HEK293 (cell line): ENCODE measurements around the gene ITGA2B.

Experiments used
- FEZF1 ChIP-seq: fragments of 450-650 bp; formaldehyde crosslinking; IDR thresholded peaks from 2 replicates; pipeline ENCODE4 v1.5.1; 2016; ENCODE audit warnings: missing biosample characterization, missing genetic modification characterization
- GLIS2 ChIP-seq: fragments of 450-650 bp; formaldehyde crosslinking; IDR thresholded peaks from 2 replicates; pipeline ENCODE4 v1.5.1; 2016; ENCODE audit warnings: missing biosample characterization, missing genetic modification characterization
- HOXD13 ChIP-seq: sonication (generic); formaldehyde crosslinking; IDR thresholded peaks from 2 replicates; pipeline ENCODE4 v1.8.0; 2022; ENCODE audit warnings: missing genetic modification reagents, borderline replicate concordance
- PRDM1 ChIP-seq: fragments of 450-650 bp; formaldehyde crosslinking; IDR thresholded peaks from 2 replicates; pipeline ENCODE4; 2016; ENCODE audit warnings: missing biosample characterization, missing genetic modification characterization
- RBAK ChIP-seq: fragments of 450-650 bp; formaldehyde crosslinking; IDR thresholded peaks from 2 replicates; pipeline ENCODE4 v1.5.1; 2016; ENCODE audit warnings: missing biosample characterization, missing genetic modification characterization
- TRIM28 ChIP-seq: IDR thresholded peaks from 2 replicates; pipeline ENCODE4 v1.6.1; 2011; ENCODE audit warnings: low read length, control low read depth, borderline replicate concordance
- ZBTB8A ChIP-seq: fragments of 450-650 bp; formaldehyde crosslinking; IDR thresholded peaks from 2 replicates; pipeline ENCODE4 v1.5.1; 2016; ENCODE audit warnings: missing biosample characterization, missing genetic modification characterization
- ZNF121 ChIP-seq: fragments of 450-650 bp; formaldehyde crosslinking; IDR thresholded peaks from 2 replicates; pipeline ENCODE4 v1.5.1; 2016; ENCODE audit warnings: missing biosample characterization, missing genetic modification characterization
- ZNF132 ChIP-seq: fragments of 450-650 bp; formaldehyde crosslinking; IDR thresholded peaks from 2 replicates; pipeline ENCODE4 v1.5.1; 2017; ENCODE audit warnings: missing biosample characterization, missing genetic modification characterization, borderline replicate concordance
- ZNF140 ChIP-seq: fragments of 450-650 bp; formaldehyde crosslinking; IDR thresholded peaks from 2 replicates; pipeline ENCODE4 v1.5.1; 2016; ENCODE audit warnings: missing biosample characterization, missing genetic modification characterization
- ZNF146 ChIP-seq: fragments of 450-650 bp; formaldehyde crosslinking; IDR thresholded peaks from 2 replicates; pipeline ENCODE4 v1.5.1; 2016; ENCODE audit warnings: missing biosample characterization, missing genetic modification characterization
- ZNF175 ChIP-seq: fragments of 450-650 bp; formaldehyde crosslinking; IDR thresholded peaks from 2 replicates; pipeline ENCODE4 v1.5.1; 2016; ENCODE audit warnings: missing biosample characterization, missing genetic modification characterization
- ZNF19 ChIP-seq: fragments of 450-650 bp; formaldehyde crosslinking; IDR thresholded peaks from 2 replicates; pipeline ENCODE4; 2016; ENCODE audit warnings: missing biosample characterization, missing genetic modification characterization, low read depth
- ZNF23 ChIP-seq: fragments of 450-650 bp; formaldehyde crosslinking; IDR thresholded peaks from 2 replicates; pipeline ENCODE4 v1.5.1; 2016; ENCODE audit warnings: missing biosample characterization, missing genetic modification characterization, borderline replicate concordance
- ZNF350 ChIP-seq: fragments of 450-650 bp; formaldehyde crosslinking; IDR thresholded peaks from 2 replicates; pipeline ENCODE4 v1.5.0; 2017; ENCODE audit warnings: missing biosample characterization, mild to moderate bottlenecking, missing genetic modification characterization
- ZNF366 ChIP-seq: fragments of 450-650 bp; formaldehyde crosslinking; conservative IDR thresholded peaks from 2 replicates; pipeline ENCODE4 v1.5.1; 2016; ENCODE audit warnings: missing biosample characterization, missing genetic modification characterization
- ZNF426 ChIP-seq: fragments of 450-650 bp; formaldehyde crosslinking; IDR thresholded peaks from 2 replicates; pipeline ENCODE4 v1.5.1; 2017; ENCODE audit warnings: missing biosample characterization, missing genetic modification characterization, mild to moderate bottlenecking, inconsistent platforms, moderate library complexity
- ZNF571 ChIP-seq: fragments of 450-650 bp; formaldehyde crosslinking; IDR thresholded peaks from 2 replicates; pipeline ENCODE4 v1.5.0; 2017; ENCODE audit warnings: missing biosample characterization, missing genetic modification characterization
- ZNF664 ChIP-seq: fragments of 450-650 bp; formaldehyde crosslinking; IDR thresholded peaks from 2 replicates; pipeline ENCODE4 v1.5.1; 2016; ENCODE audit warnings: missing biosample characterization, missing genetic modification characterization
- ZSCAN30 ChIP-seq: fragments of 450-650 bp; IDR thresholded peaks from 2 replicates; pipeline ENCODE4 v1.5.1; 2018; ENCODE audit warnings: missing biosample characterization, mild to moderate bottlenecking, missing genetic modification characterization, moderate library complexity
- TF ChIP-seq, protein P1 (sequence below): fragments of 450-650 bp; formaldehyde crosslinking; IDR thresholded peaks from 2 replicates; pipeline ENCODE4 v1.5.1; 2017; ENCODE audit warnings: missing biosample characterization, missing genetic modification characterization
- TF ChIP-seq, protein P2 (sequence below): fragments of 450-650 bp; formaldehyde crosslinking; conservative IDR thresholded peaks from 2 replicates; pipeline ENCODE4 v1.5.1; 2016; ENCODE audit warnings: low read depth, missing biosample characterization, missing genetic modification characterization
- TF ChIP-seq, protein P3 (sequence below): fragments of 450-650 bp; formaldehyde crosslinking; IDR thresholded peaks from 2 replicates; pipeline ENCODE4 v1.5.1; 2016; ENCODE audit warnings: missing biosample characterization, missing genetic modification characterization
- TF ChIP-seq, protein P4 (sequence below): fragments of 450-650 bp; formaldehyde crosslinking; IDR thresholded peaks from 2 replicates; pipeline ENCODE4 v1.5.1; 2016; ENCODE audit warnings: missing biosample characterization, missing genetic modification characterization
- TF ChIP-seq, protein P5 (sequence below): fragments of 450-650 bp; formaldehyde crosslinking; IDR thresholded peaks from 2 replicates; pipeline ENCODE4 v1.5.1; 2017; ENCODE audit warnings: missing biosample characterization, mild to moderate bottlenecking, missing genetic modification characterization, moderate library complexity
- TF ChIP-seq, protein P6 (sequence below): fragments of 450-650 bp; formaldehyde crosslinking; IDR thresholded peaks from 2 replicates; pipeline ENCODE4 v1.5.1; 2016; ENCODE audit warnings: missing biosample characterization, missing genetic modification characterization
- TF ChIP-seq, protein P7 (sequence below): fragments of 450-650 bp; formaldehyde crosslinking; IDR thresholded peaks from 2 replicates; pipeline ENCODE4 v1.5.1; 2017; ENCODE audit warnings: missing biosample characterization, missing genetic modification characterization

Gene ITGA2B

DNA sequence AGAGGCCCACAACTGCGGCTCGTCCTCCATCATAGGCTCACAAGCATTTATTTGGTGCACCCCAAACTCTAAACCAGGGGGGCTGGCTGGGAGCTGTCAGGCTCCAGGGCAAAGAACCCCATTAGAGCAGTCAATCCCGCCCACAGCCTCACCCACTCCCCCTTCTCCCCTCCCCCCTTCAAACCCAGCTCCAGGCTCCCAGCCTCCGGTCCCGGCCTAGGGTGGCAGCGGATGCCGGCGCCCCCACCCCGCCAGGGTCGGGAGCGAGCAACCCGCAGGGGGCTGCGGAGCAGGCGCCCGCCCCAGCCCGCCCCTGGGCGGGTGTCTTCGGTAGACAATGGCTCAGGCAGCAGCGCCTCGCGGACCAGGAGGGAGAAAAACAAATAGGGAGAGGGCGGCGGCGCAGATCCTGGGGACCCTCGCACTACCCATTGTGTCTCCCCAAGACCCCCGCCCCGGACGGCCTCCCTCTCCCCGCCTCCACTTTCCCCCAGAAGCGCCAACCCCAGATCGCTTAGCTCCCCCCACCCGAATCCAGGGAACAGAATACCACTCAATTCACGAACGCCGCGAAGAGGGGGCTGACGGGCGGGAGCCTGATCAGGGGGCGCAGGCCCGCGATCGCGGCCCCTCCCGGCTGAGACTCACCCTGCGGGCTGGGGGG is 26.4 kb downstream of the ITGA2B start (continued):
- TF ChIP-seq TRIM28 = no peak
- TF ChIP-seq ZNF350 = no peak
- TF ChIP-seq, protein P1, sequence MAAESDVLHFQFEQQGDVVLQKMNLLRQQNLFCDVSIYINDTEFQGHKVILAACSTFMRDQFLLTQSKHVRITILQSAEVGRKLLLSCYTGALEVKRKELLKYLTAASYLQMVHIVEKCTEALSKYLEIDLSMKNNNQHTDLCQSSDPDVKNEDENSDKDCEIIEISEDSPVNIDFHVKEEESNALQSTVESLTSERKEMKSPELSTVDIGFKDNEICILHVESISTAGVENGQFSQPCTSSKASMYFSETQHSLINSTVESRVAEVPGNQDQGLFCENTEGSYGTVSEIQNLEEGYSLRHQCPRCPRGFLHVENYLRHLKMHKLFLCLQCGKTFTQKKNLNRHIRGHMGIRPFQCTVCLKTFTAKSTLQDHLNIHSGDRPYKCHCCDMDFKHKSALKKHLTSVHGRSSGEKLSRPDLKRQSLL (tag by site-specific recombination) = peak; percentile 1; the same call in 1 of the 2 replicates
- peak; percentile 68 for TF ChIP-seq ZBTB8A (tag by site-specific recombination)
- TF ChIP-seq ZNF132 (tag by site-specific recombination) = no peak
- TF ChIP-seq HOXD13 = no peak
- TF ChIP-seq ZNF366 (tag by site-specific recombination) = no peak
- TF ChIP-seq ZNF571 = no peak
- TF ChIP-seq ZNF140 (tag by site-specific recombination) = no peak
- TF ChIP-seq GLIS2 (tag by site-specific recombination) = peak; percentile 53
- TF ChIP-seq, protein P2, sequence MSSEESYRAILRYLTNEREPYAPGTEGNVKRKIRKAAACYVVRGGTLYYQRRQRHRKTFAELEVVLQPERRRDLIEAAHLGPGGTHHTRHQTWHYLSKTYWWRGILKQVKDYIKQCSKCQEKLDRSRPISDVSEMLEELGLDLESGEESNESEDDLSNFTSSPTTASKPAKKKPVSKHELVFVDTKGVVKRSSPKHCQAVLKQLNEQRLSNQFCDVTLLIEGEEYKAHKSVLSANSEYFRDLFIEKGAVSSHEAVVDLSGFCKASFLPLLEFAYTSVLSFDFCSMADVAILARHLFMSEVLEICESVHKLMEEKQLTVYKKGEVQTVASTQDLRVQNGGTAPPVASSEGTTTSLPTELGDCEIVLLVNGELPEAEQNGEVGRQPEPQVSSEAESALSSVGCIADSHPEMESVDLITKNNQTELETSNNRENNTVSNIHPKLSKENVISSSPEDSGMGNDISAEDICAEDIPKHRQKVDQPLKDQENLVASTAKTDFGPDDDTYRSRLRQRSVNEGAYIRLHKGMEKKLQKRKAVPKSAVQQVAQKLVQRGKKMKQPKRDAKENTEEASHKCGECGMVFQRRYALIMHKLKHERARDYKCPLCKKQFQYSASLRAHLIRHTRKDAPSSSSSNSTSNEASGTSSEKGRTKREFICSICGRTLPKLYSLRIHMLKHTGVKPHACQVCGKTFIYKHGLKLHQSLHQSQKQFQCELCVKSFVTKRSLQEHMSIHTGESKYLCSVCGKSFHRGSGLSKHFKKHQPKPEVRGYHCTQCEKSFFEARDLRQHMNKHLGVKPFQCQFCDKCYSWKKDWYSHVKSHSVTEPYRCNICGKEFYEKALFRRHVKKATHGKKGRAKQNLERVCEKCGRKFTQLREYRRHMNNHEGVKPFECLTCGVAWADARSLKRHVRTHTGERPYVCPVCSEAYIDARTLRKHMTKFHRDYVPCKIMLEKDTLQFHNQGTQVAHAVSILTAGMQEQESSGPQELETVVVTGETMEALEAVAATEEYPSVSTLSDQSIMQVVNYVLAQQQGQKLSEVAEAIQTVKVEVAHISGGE (tag by site-specific recombination) = no peak
- TF ChIP-seq ZNF175 (tag by site-specific recombination) = no peak
- TF ChIP-seq ZNF664 (tag by site-specific recombination) = no peak
- TF ChIP-seq, protein P3, sequence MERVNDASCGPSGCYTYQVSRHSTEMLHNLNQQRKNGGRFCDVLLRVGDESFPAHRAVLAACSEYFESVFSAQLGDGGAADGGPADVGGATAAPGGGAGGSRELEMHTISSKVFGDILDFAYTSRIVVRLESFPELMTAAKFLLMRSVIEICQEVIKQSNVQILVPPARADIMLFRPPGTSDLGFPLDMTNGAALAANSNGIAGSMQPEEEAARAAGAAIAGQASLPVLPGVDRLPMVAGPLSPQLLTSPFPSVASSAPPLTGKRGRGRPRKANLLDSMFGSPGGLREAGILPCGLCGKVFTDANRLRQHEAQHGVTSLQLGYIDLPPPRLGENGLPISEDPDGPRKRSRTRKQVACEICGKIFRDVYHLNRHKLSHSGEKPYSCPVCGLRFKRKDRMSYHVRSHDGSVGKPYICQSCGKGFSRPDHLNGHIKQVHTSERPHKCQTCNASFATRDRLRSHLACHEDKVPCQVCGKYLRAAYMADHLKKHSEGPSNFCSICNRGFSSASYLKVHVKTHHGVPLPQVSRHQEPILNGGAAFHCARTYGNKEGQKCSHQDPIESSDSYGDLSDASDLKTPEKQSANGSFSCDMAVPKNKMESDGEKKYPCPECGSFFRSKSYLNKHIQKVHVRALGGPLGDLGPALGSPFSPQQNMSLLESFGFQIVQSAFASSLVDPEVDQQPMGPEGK = peak; percentile 63
- no peak for TF ChIP-seq ZNF23 (tag by site-specific recombination)
- TF ChIP-seq, protein P4, sequence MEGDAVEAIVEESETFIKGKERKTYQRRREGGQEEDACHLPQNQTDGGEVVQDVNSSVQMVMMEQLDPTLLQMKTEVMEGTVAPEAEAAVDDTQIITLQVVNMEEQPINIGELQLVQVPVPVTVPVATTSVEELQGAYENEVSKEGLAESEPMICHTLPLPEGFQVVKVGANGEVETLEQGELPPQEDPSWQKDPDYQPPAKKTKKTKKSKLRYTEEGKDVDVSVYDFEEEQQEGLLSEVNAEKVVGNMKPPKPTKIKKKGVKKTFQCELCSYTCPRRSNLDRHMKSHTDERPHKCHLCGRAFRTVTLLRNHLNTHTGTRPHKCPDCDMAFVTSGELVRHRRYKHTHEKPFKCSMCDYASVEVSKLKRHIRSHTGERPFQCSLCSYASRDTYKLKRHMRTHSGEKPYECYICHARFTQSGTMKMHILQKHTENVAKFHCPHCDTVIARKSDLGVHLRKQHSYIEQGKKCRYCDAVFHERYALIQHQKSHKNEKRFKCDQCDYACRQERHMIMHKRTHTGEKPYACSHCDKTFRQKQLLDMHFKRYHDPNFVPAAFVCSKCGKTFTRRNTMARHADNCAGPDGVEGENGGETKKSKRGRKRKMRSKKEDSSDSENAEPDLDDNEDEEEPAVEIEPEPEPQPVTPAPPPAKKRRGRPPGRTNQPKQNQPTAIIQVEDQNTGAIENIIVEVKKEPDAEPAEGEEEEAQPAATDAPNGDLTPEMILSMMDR (tag by site-specific recombination) = 0 out of 2 replicates have a peak, but pooled peaks have one; percentile 26
- TF ChIP-seq, protein P5, sequence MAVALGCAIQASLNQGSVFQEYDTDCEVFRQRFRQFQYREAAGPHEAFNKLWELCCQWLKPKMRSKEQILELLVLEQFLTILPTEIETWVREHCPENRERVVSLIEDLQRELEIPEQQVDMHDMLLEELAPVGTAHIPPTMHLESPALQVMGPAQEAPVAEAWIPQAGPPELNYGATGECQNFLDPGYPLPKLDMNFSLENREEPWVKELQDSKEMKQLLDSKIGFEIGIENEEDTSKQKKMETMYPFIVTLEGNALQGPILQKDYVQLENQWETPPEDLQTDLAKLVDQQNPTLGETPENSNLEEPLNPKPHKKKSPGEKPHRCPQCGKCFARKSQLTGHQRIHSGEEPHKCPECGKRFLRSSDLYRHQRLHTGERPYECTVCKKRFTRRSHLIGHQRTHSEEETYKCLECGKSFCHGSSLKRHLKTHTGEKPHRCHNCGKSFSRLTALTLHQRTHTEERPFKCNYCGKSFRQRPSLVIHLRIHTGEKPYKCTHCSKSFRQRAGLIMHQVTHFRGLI = no peak
- TF ChIP-seq ZNF121 (tag by site-specific recombination) = no peak
- TF ChIP-seq PRDM1 (tag by site-specific recombination) = no peak
- no peak for TF ChIP-seq ZNF426 (tag by site-specific recombination)
- no peak for TF ChIP-seq RBAK (tag by site-specific recombination)
- no peak for TF ChIP-seq ZSCAN30 (tag by site-specific recombination)
- TF ChIP-seq, protein P6, sequence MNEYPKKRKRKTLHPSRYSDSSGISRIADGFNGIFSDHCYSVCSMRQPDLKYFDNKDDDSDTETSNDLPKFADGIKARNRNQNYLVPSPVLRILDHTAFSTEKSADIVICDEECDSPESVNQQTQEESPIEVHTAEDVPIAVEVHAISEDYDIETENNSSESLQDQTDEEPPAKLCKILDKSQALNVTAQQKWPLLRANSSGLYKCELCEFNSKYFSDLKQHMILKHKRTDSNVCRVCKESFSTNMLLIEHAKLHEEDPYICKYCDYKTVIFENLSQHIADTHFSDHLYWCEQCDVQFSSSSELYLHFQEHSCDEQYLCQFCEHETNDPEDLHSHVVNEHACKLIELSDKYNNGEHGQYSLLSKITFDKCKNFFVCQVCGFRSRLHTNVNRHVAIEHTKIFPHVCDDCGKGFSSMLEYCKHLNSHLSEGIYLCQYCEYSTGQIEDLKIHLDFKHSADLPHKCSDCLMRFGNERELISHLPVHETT (tag by site-specific recombination) = no peak
- TF ChIP-seq, protein P7, sequence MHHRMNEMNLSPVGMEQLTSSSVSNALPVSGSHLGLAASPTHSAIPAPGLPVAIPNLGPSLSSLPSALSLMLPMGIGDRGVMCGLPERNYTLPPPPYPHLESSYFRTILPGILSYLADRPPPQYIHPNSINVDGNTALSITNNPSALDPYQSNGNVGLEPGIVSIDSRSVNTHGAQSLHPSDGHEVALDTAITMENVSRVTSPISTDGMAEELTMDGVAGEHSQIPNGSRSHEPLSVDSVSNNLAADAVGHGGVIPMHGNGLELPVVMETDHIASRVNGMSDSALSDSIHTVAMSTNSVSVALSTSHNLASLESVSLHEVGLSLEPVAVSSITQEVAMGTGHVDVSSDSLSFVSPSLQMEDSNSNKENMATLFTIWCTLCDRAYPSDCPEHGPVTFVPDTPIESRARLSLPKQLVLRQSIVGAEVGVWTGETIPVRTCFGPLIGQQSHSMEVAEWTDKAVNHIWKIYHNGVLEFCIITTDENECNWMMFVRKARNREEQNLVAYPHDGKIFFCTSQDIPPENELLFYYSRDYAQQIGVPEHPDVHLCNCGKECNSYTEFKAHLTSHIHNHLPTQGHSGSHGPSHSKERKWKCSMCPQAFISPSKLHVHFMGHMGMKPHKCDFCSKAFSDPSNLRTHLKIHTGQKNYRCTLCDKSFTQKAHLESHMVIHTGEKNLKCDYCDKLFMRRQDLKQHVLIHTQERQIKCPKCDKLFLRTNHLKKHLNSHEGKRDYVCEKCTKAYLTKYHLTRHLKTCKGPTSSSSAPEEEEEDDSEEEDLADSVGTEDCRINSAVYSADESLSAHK (tag by site-specific recombination) = no peak
- no peak for TF ChIP-seq ZNF19 (tag by site-specific recombination)
- no peak for TF ChIP-seq FEZF1 (tag by site-specific recombination)
- TF ChIP-seq ZNF146 (tag by site-specific recombination) = no peak
